Loucy (cell line): ENCODE results near the gene CDHR5.

Experiments used
- H2AFZ ChIP-seq: fragments of 200-600 bp; sonication (generic); 2 replicates; pipeline ENCODE4 v1.6.0; 2016; ENCODE audit warnings: antibody characterized with exemption, mild to moderate bottlenecking, low read length, moderate library complexity
- H3F3A ChIP-seq: fragments of 200-600 bp; 2 replicates; pipeline ENCODE4 v1.6.0; 2016; ENCODE audit warnings: antibody characterized with exemption, low read depth, mild to moderate bottlenecking
- H3K27me3 ChIP-seq: fragments of 200-600 bp; sonication (generic); 2 replicates; pipeline ENCODE4 v1.6.1; 2014; ENCODE audit warnings: low read length, mild to moderate bottlenecking; ENCODE audit not compliant: insufficient read depth, poor library complexity, severe bottlenecking
- H3K36me3 ChIP-seq: fragments of 200-600 bp; sonication (generic); 2 replicates; pipeline ENCODE4 v1.6.1; 2016; ENCODE audit warnings: low read length; ENCODE audit not compliant: insufficient read depth
- H3K4me1 ChIP-seq: fragments of 200-600 bp; sonication (generic); 2 replicates; pipeline ENCODE4 v1.5.1; 2014; ENCODE audit warnings: low read length, mild to moderate bottlenecking; ENCODE audit not compliant: insufficient read depth, poor library complexity, severe bottlenecking
- H3K4me2 ChIP-seq: fragments of 200-600 bp; sonication (generic); 2 replicates; pipeline ENCODE4 v1.6.0; 2014; ENCODE audit warnings: antibody characterized with exemption, low read length, low read depth, mild to moderate bottlenecking; ENCODE audit not compliant: poor library complexity, severe bottlenecking
- H3K4me3 ChIP-seq: fragments of 200-600 bp; sonication (generic); 2 replicates; pipeline ENCODE4 v1.5.1; 2014; ENCODE audit warnings: low read length, mild to moderate bottlenecking, mixed read lengths; ENCODE audit not compliant: poor library complexity, severe bottlenecking
- H3K79me2 ChIP-seq: fragments of 200-600 bp; sonication (generic); 2 replicates; pipeline ENCODE4 v1.6.1; 2014; ENCODE audit warnings: low read length; ENCODE audit not compliant: insufficient read depth
- H3K9ac ChIP-seq: fragments of 200-600 bp; sonication (generic); 2 replicates; pipeline ENCODE4 v1.6.0; 2014; ENCODE audit warnings: mild to moderate bottlenecking, low read depth, low read length, moderate library complexity; ENCODE audit not compliant: poor library complexity, severe bottlenecking
- H3K9me2 ChIP-seq: fragments of 200-600 bp; sonication (generic); replicated peaks from 2 replicates; pipeline ENCODE4 v1.6.1; 2016; ENCODE audit warnings: low read depth, low read length, mixed read lengths
- H3K9me3 ChIP-seq: fragments of 200-600 bp; sonication (generic); 2 replicates; pipeline ENCODE4 v1.6.1; 2014; ENCODE audit warnings: mild to moderate bottlenecking, antibody characterized with exemption, low read length, low read depth; ENCODE audit not compliant: insufficient read depth
- H4K20me1 ChIP-seq: fragments of 200-600 bp; sonication (generic); 2 replicates; pipeline ENCODE4 v1.6.0; 2014; ENCODE audit warnings: antibody characterized with exemption, low read length, mild to moderate bottlenecking; ENCODE audit not compliant: insufficient read depth, poor library complexity, severe bottlenecking
- EZH2phosphoT487 ChIP-seq: fragments of 200-600 bp; IDR thresholded peaks from 2 replicates; pipeline ENCODE4 v1.6.1; 2018; ENCODE audit warnings: antibody characterized with exemption, mild to moderate bottlenecking, moderate library complexity, borderline replicate concordance
- TF ChIP-seq, protein P1 (sequence below): fragments of 200-600 bp; sonication (generic); conservative IDR thresholded peaks from 2 replicates; pipeline ENCODE4 v1.5.1; 2014; ENCODE audit warnings: mild to moderate bottlenecking, antibody characterized with exemption, low read length

Gene CDHR5

DNA sequence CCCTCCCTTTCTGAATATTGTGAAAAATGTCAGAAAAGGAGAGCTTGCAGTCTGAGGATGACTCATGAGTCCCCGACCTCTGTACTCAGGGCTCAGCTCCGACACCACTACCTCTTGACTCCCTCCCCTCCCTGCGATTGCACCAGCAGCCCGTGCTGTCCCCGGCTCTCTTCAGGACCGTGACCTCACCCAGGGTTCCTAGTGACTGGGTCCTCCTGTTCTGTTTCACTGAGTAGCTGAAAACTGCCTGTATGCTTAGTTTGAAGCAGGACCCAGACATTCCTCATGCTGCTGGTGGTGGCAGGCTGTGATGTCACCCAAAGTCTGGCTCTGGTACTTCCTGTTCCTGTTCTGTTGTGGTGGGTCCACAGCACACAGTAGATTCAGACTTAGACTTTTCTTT, 36.8 kb downstream of the CDHR5 start:
- Histone ChIP-seq H3K36me3 (peaks cover 88% of the 10 kb centered on the region; the same call in 1 of the 2 replicates), H4K20me1 (peaks cover 26% of the 10 kb centered on the region)

DNA sequence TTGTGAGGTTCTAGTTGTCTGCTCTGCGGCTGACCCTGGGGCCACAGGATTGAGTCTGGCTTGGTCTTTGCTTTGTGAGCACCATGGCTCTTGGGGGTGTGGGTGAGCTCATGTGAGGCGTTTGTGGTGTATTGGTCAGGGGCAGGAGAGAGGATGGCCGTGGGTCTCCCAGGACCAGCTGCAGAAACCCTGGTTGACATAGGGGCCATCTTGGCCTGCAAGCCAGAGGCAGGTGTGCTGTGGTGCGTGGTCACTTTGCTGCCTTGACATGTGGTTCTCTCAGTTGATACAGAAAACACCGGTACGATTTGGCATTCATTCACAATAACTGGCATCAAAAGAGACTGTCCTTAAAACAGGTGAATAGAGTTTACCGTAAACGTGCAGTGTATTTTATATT, 37.2 kb downstream of the CDHR5 start:
- Histone ChIP-seq H3F3A (no peaks in the 10 kb centered on the region), H3K4me3 (no peak overlapping the region), H3K4me1 (no peaks in the 10 kb centered on the region), H3K27me3 (no peaks in the 10 kb centered on the region), H3K9me3 (no peaks in the 10 kb centered on the region), H3K79me2 (peaks cover 45% of the 10 kb centered on the region; the same call in 1 of the 2 replicates), H3K9me2 (no peaks in the 10 kb centered on the region), H3K4me2 (no peak overlapping the region), H3K9ac (no peak overlapping the region), H3K36me3 (peaks cover 84% of the 10 kb centered on the region; the same call in 1 of the 2 replicates), H4K20me1 (peaks cover 26% of the 10 kb centered on the region), H2AFZ (no peak overlapping the region)
- TF ChIP-seq, protein P1, sequence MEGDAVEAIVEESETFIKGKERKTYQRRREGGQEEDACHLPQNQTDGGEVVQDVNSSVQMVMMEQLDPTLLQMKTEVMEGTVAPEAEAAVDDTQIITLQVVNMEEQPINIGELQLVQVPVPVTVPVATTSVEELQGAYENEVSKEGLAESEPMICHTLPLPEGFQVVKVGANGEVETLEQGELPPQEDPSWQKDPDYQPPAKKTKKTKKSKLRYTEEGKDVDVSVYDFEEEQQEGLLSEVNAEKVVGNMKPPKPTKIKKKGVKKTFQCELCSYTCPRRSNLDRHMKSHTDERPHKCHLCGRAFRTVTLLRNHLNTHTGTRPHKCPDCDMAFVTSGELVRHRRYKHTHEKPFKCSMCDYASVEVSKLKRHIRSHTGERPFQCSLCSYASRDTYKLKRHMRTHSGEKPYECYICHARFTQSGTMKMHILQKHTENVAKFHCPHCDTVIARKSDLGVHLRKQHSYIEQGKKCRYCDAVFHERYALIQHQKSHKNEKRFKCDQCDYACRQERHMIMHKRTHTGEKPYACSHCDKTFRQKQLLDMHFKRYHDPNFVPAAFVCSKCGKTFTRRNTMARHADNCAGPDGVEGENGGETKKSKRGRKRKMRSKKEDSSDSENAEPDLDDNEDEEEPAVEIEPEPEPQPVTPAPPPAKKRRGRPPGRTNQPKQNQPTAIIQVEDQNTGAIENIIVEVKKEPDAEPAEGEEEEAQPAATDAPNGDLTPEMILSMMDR = no peak
- TF ChIP-seq EZH2phosphoT487 = no peak

More for the DNA sequence above, 36.8 kb downstream of the CDHR5 start:
- peaks cover 43% of the 10 kb centered on the region; the same call in 1 of the 2 replicates for H3K79me2 ChIP-seq
- no peaks in the 10 kb centered on the region for H3K9me2 ChIP-seq
- no peak for TF ChIP-seq EZH2phosphoT487
- TF ChIP-seq, protein P1 = no peak
- H3K9ac ChIP-seq = no peak overlapping the region
- no peaks in the 10 kb centered on the region for H3F3A ChIP-seq
- no peak overlapping the region for H3K4me2 ChIP-seq
- H2AFZ ChIP-seq = no peak overlapping the region
- H3K27me3 ChIP-seq = no peaks in the 10 kb centered on the region
- no peaks in the 10 kb centered on the region for H3K4me1 ChIP-seq
- no peak overlapping the region for H3K4me3 ChIP-seq
- H3K9me3 ChIP-seq = no peaks in the 10 kb centered on the region

DNA sequence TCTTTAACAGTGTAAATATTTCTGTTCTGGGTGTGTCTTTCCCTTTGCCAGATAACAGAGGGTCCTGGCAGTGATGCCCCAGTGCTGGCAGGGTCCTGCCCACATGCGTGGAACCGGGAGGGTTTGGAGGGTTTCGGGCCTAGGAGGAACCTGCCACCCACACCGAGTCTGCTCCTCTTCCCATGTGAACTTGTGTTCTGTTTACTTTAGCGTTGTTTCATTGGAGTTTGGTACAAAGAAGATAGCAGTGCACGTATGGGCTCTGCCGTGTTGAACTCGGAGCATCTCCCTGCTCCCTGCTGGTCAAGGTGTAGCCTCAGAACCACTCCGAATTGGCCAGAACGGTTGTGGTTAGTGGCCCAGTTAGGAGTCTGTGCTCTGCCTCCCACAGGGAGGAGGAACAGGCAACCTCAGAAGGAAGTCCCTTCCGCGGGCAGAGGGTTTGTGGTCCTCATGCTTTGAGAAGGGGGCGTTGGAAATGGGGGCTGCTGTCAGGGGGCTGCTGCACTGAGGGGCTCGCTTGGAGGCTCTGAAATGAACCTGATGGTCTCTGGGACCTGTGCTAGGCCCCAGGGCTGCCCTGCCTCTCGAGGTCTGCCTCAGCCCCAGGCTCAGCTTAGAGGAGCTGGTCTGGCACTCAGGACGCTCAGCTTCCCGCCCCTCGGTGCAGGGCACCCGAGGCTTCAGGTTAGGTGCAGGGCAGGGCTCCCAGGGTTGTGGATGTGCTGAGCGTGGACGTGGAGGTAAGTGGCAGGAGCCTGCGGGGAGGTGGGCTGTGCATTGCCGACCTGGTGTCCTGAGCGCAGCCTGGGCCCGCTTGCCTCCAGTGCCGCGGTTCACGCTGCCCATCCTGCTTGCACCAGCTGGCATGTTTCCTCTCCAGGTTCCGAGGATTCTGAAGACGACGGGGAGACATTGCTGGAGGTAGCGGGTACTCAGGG, 38.1 kb downstream of the CDHR5 start:
- Histone ChIP-seq H3K36me3 (peaks cover 86% of the 10 kb centered on the region; the same call in 1 of the 2 replicates), H3F3A (no peaks in the 10 kb centered on the region), H3K79me2 (peaks cover 54% of the 10 kb centered on the region), H2AFZ (no peak overlapping the region), H4K20me1 (peaks cover 34% of the 10 kb centered on the region), H3K9me3 (no peaks in the 10 kb centered on the region), H3K9me2 (no peaks in the 10 kb centered on the region), H3K4me2 (no peak overlapping the region), H3K4me3 (no peak overlapping the region), H3K4me1 (no peaks in the 10 kb centered on the region), H3K9ac (no peak overlapping the region), H3K27me3 (no peaks in the 10 kb centered on the region)
- TF ChIP-seq, protein P1 = no peak
